Esophagus (tissue), 2 donors: ENCODE measurements around the gene LRBA. TPM values are rescaled to one million over a fixed set of nuclear protein-coding genes. Genes with fewer than 3 reads are reported as not detected.
"Not testable (repeated sequence)": the region's sequence is repeated elsewhere in the genome, so short reads cannot be mapped to it uniquely, and the experiment has no call there.

Experiments used
- H3K27ac ChIP-seq, 2 donors: one replicate each; pipeline ENCODE4 v1.5.1; 2013; ENCODE audit warnings: low read depth in 2 of 2, mild to moderate bottlenecking in 2 of 2, inconsistent platforms in 1 of 2, low read length in 1 of 2, moderate library complexity in 1 of 2
- H3K27me3 ChIP-seq, 2 donors: one replicate each; pipeline ENCODE4 v1.6.1; 2013; ENCODE audit warnings: low read length in 2 of 2, control low read depth in 1 of 2, mild to moderate bottlenecking in 1 of 2; ENCODE audit not compliant: insufficient read depth in 2 of 2, control insufficient read depth in 1 of 2
- H3K36me3 ChIP-seq, 2 donors: one replicate each; pipeline ENCODE4 v1.6.1; 2013; ENCODE audit warnings: low read length in 1 of 2; ENCODE audit not compliant: control insufficient read depth in 2 of 2, insufficient read depth in 2 of 2
- H3K4me1 ChIP-seq, 2 donors: one replicate each; pipeline ENCODE4 v1.6.1; 2013; ENCODE audit warnings: low read length in 1 of 2; ENCODE audit not compliant: control insufficient read depth in 2 of 2, insufficient read depth in 2 of 2
- H3K4me3 ChIP-seq, 2 donors: one replicate each; pipeline ENCODE4 v1.5.1; 2013; ENCODE audit warnings: low read length in 2 of 2, mild to moderate bottlenecking in 2 of 2, low read depth in 1 of 2, moderate library complexity in 1 of 2
- H3K9me3 ChIP-seq, 2 donors: one replicate each; pipeline ENCODE4 v1.6.1; 2013; ENCODE audit warnings: mild to moderate bottlenecking in 2 of 2, low read depth in 1 of 2, low read length in 1 of 2, moderate library complexity in 1 of 2; ENCODE audit not compliant: control insufficient read depth in 2 of 2, insufficient read depth in 1 of 2
- WGBS, 2 donors: extraction: QIAGEN DNeasy Blood & Tissue Kit; methylation state at CpG; one replicate each; pipeline ENCODE4 v1.1.7; 2013; 5-methylcytosine and 5-hydroxymethylcytosine counted together
- polyA plus RNA-seq, 2 donors: library from polyadenylated mRNA; stranded (reverse); fragments of 200-250 nt; gene quantifications; one replicate each; pipeline ENCODE4 v1.2.3, GENCODE V29; 2013
- donor health status: healthy with polysubstance abuse.
- donor health status: Bipolar disorder and iron deficiency.

The LRBA gene
- polyA plus RNA-seq, 2 donors, result 13.1 to 24.7 TPM

- H3K36me3 ChIP-seq, result no peaks in the 10 kb centered on the region
- no peaks in the 10 kb centered on the region for H3K27me3 ChIP-seq
- H3K27ac ChIP-seq, result no peak overlapping the region
- H3K4me3 ChIP-seq, result no peak overlapping the region
- 78 to 80% methylated on average over 3 of the region's 3 CpGs for WGBS, 2 donors
- no peaks in the 10 kb centered on the region for H3K4me1 ChIP-seq
- no peaks in the 10 kb centered on the region for H3K9me3 ChIP-seq
Observed at GRCh38 chr4:150525321-150525868, 489.7 kb downstream of the LRBA start.

GRCh38 chr4:150518559-150518958 lies 496.5 kb downstream of the LRBA start:
- H3K27ac ChIP-seq, result no peak overlapping the region
- no peaks in the 10 kb centered on the region for H3K27me3 ChIP-seq
- H3K9me3 ChIP-seq, result no peaks in the 10 kb centered on the region
- no peak overlapping the region for H3K4me3 ChIP-seq
- H3K4me1 ChIP-seq, result no peaks in the 10 kb centered on the region
- H3K36me3 ChIP-seq, result no peaks in the 10 kb centered on the region
- 80 to 81% methylated on average over 3 of the region's 3 CpGs for WGBS, 2 donors

GRCh38 chr4:150515135-150515534 lies 499.9 kb downstream of the LRBA start:
- Histone ChIP-seq H3K36me3 (no peaks in the 10 kb centered on the region), H3K27me3 (no peaks in the 10 kb centered on the region), H3K4me1 (no peaks in the 10 kb centered on the region), H3K27ac (no peak overlapping the region), H3K4me3 (no peak overlapping the region), H3K9me3 (no peaks in the 10 kb centered on the region)
- 78 to 87% methylated on average over 1 of the region's 1 CpG for WGBS, 2 donors

GRCh38 chr4:150514709-150515108 lies 500.4 kb downstream of the LRBA start:
- no peak overlapping the region for H3K27ac ChIP-seq
- no peaks in the 10 kb centered on the region for H3K36me3 ChIP-seq
- no peaks in the 10 kb centered on the region for H3K9me3 ChIP-seq
- H3K27me3 ChIP-seq, result no peaks in the 10 kb centered on the region
- no peaks in the 10 kb centered on the region for H3K4me1 ChIP-seq
- H3K4me3 ChIP-seq, result no peak overlapping the region
- 84 to 90% methylated on average over 6 of the region's 6 CpGs for WGBS, 2 donors

- Histone ChIP-seq H3K27ac (no peak overlapping the region), H3K27me3 (no peaks in the 10 kb centered on the region), H3K4me1 (no peaks in the 10 kb centered on the region), H3K9me3 (no peaks in the 10 kb centered on the region), H3K36me3 (no peaks in the 10 kb centered on the region), H3K4me3 (no peak overlapping the region)
- 57 to 69% methylated on average over 6 of the region's 6 CpGs for WGBS, 2 donors
Observed at GRCh38 chr4:150510176-150510865, 504.8 kb downstream of the LRBA start.

- WGBS, 2 donors, result 97 to 100% methylated on average over 3 of the region's 3 CpGs
- H3K36me3 ChIP-seq, H3K4me3 ChIP-seq, H3K27me3 ChIP-seq, H3K4me1 ChIP-seq, H3K27ac ChIP-seq, H3K9me3 ChIP-seq: not testable (repeated sequence)
Observed at GRCh38 chr4:150507656-150508055, 507.4 kb downstream of the LRBA start.

GRCh38 chr4:150501983-150502382 lies 513.1 kb downstream of the LRBA start:
- no peaks in the 10 kb centered on the region for H3K36me3 ChIP-seq
- no peak overlapping the region for H3K4me3 ChIP-seq
- H3K27me3 ChIP-seq, result no peaks in the 10 kb centered on the region

GRCh38 chr4:150501009-150501727 lies 513.9 kb downstream of the LRBA start:
- 93% methylated on average over 6 of the region's 6 CpGs for WGBS, 2 donors
- Histone ChIP-seq H3K27ac (no peak overlapping the region), H3K4me3 (no peak overlapping the region), H3K27me3 (no peaks in the 10 kb centered on the region), H3K4me1 (no peaks in the 10 kb centered on the region), H3K9me3 (no peaks in the 10 kb centered on the region), H3K36me3 (no peaks in the 10 kb centered on the region)

More at GRCh38 chr4:150501983-150502382, 513.1 kb downstream of the LRBA start:
- H3K4me1 ChIP-seq, result no peaks in the 10 kb centered on the region
- H3K9me3 ChIP-seq, result no peaks in the 10 kb centered on the region
- H3K27ac ChIP-seq, result no peak overlapping the region

GRCh38 chr4:150497612-150498011 lies 517.5 kb downstream of the LRBA start:
- no peak overlapping the region for H3K4me3 ChIP-seq
- H3K9me3 ChIP-seq, result no peaks in the 10 kb centered on the region
- no peaks in the 10 kb centered on the region for H3K4me1 ChIP-seq
- H3K36me3 ChIP-seq, result no peaks in the 10 kb centered on the region
- WGBS, 2 donors, result 92 to 96% methylated on average over 3 of the region's 3 CpGs
- H3K27ac ChIP-seq, result no peak overlapping the region
- no peaks in the 10 kb centered on the region for H3K27me3 ChIP-seq

GRCh38 chr4:150495550-150495949 lies 519.5 kb downstream of the LRBA start:
- no peaks in the 10 kb centered on the region for H3K4me1 ChIP-seq
- H3K9me3 ChIP-seq, result no peaks in the 10 kb centered on the region
- H3K36me3 ChIP-seq, result no peaks in the 10 kb centered on the region
- H3K27ac ChIP-seq, result no peak overlapping the region
- H3K4me3 ChIP-seq, result no peak overlapping the region
- H3K27me3 ChIP-seq, result no peaks in the 10 kb centered on the region
